ENCODE data around the gene ANKRD6.

DNA sequence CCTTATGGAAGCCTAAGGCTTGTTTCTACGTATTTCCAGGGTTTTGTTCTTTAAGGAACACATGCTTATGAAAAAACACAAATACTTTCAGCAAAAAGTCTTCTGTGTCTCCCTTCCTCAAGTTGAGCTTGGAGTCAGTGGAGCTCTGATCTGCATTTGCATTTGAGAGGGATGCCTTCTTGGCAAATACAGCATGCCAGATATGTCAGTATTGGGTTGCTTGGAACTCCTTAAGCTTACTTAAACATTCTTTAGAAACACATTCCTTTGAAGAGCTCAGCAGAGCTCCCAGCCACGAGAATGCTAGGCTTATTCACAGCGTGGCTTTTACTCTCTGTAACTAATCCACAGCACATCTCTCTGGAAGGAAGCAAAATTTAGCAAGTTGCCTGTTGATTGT, 68.3 kb downstream of the ANKRD6 start:
- TF ChIP-seq CTCF (IDR thresholded peaks at IDR 0.05), result no peak
- TF ChIP-seq, protein P1, sequence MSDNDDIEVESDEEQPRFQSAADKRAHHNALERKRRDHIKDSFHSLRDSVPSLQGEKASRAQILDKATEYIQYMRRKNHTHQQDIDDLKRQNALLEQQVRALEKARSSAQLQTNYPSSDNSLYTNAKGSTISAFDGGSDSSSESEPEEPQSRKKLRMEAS (CRISPR knock-in tag; IDR thresholded peaks at IDR 0.05), result no peak
- TF ChIP-seq PRDM15 (CRISPR knock-in tag; IDR thresholded peaks at IDR 0.05), result no peak
- TF ChIP-seq, protein P2, sequence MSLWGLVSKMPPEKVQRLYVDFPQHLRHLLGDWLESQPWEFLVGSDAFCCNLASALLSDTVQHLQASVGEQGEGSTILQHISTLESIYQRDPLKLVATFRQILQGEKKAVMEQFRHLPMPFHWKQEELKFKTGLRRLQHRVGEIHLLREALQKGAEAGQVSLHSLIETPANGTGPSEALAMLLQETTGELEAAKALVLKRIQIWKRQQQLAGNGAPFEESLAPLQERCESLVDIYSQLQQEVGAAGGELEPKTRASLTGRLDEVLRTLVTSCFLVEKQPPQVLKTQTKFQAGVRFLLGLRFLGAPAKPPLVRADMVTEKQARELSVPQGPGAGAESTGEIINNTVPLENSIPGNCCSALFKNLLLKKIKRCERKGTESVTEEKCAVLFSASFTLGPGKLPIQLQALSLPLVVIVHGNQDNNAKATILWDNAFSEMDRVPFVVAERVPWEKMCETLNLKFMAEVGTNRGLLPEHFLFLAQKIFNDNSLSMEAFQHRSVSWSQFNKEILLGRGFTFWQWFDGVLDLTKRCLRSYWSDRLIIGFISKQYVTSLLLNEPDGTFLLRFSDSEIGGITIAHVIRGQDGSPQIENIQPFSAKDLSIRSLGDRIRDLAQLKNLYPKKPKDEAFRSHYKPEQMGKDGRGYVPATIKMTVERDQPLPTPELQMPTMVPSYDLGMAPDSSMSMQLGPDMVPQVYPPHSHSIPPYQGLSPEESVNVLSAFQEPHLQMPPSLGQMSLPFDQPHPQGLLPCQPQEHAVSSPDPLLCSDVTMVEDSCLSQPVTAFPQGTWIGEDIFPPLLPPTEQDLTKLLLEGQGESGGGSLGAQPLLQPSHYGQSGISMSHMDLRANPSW (CRISPR knock-in tag; conservative IDR thresholded peaks at IDR 0.05; ENCODE audit: low read depth), result no peak
- TF ChIP-seq, protein P3, sequence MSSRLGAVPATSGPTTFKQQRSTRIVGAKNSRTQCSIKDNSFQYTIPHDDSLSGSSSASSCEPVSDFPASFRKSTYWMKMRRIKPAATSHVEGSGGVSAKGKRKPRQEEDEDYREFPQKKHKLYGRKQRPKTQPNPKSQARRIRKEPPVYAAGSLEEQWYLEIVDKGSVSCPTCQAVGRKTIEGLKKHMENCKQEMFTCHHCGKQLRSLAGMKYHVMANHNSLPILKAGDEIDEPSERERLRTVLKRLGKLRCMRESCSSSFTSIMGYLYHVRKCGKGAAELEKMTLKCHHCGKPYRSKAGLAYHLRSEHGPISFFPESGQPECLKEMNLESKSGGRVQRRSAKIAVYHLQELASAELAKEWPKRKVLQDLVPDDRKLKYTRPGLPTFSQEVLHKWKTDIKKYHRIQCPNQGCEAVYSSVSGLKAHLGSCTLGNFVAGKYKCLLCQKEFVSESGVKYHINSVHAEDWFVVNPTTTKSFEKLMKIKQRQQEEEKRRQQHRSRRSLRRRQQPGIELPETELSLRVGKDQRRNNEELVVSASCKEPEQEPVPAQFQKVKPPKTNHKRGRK (CRISPR knock-in tag; IDR thresholded peaks at IDR 0.05; ENCODE audit: borderline replicate concordance), result no peak
- TF ChIP-seq ZNF281 (CRISPR knock-in tag; IDR thresholded peaks at IDR 0.05), result no peak
- TF ChIP-seq GABPB1 (CRISPR knock-in tag; IDR thresholded peaks at IDR 0.05), result no peak
- no peak for TF ChIP-seq GRHL2 (CRISPR knock-in tag; IDR thresholded peaks at IDR 0.05; ENCODE audit: insufficient replicate concordance, severe bottlenecking)
- TF ChIP-seq RELA (CRISPR knock-in tag; IDR thresholded peaks at IDR 0.05; ENCODE audit: borderline replicate concordance), result no peak
- TF ChIP-seq TEAD1 (CRISPR knock-in tag; IDR thresholded peaks at IDR 0.05), result no peak
- TF ChIP-seq OVOL2 (CRISPR knock-in tag; IDR thresholded peaks at IDR 0.05; ENCODE audit: borderline replicate concordance), result no peak
